Retina (tissue), 1 donor: ENCODE measurements around the gene OR13C2.
"Not testable (repeated sequence)": the region's sequence is repeated elsewhere in the genome, so short reads cannot be mapped to it uniquely, and the experiment has no call there.

Experiments used
- DNase-seq: peaks from one replicate; pipeline ENCODE4 v3.0.0-alpha.2; 2016

Gene OR13C2

GRCh38 chr9:104605527-104605926 lies at the start of gene OR13C2:
Gene OR13C2, minus strand, starts transcription at chr9:104605627. Its CDS starts 0 bp downstream, at chr9:104605627.
- not testable (repeated sequence) for DNase-seq

GRCh38 chr9:104635456-104635855 lies 30.0 kb upstream of the OR13C2 start:
- DNase-seq: no peak

- DNase-seq: no peak
These were observed 28.6 kb upstream of the OR13C2 start for GRCh38 chr9:104633976-104634520.

GRCh38 chr9:104625964-104626363 lies 20.5 kb upstream of the OR13C2 start:
- not testable (repeated sequence) for DNase-seq

GRCh38 chr9:104618104-104618503 lies 12.7 kb upstream of the OR13C2 start, which contains the start of gene OR13C9:
Gene OR13C9, minus strand, starts transcription at chr9:104618204. Its CDS starts 0 bp downstream, at chr9:104618204.
- no peak for DNase-seq

- DNase-seq: no peak
These were observed 12.0 kb upstream of the OR13C2 start for GRCh38 chr9:104617418-104617817.

GRCh38 chr9:104611213-104611612 lies 5.8 kb upstream of the OR13C2 start:
- DNase-seq: no peak

GRCh38 chr9:104608336-104608735 lies 2.9 kb upstream of the OR13C2 start:
- DNase-seq: no peak

- DNase-seq: peak; percentile 72
These were observed 725 bp upstream of the OR13C2 start for GRCh38 chr9:104606152-104606551.

GRCh38 chr9:104604801-104605200 lies 626 bp downstream of the OR13C2 start:
- DNase-seq: no peak

GRCh38 chr9:104599313-104599712 lies 6.1 kb downstream of the OR13C2 start, which contains the start of gene OR13C5:
Gene OR13C5, minus strand, starts transcription at chr9:104599413. Its CDS starts 0 bp downstream, at chr9:104599413.
- DNase-seq: not testable (repeated sequence)

GRCh38 chr9:104598749-104599148 lies 6.7 kb downstream of the OR13C2 start:
- not testable (repeated sequence) for DNase-seq

GRCh38 chr9:104589626-104590025 lies 15.8 kb downstream of the OR13C2 start:
- DNase-seq: no peak

- no peak for DNase-seq
These were observed 18.8 kb downstream of the OR13C2 start for GRCh38 chr9:104586496-104587180.

- no peak for DNase-seq
These were observed 24.9 kb downstream of the OR13C2 start for GRCh38 chr9:104580562-104580961.

GRCh38 chr9:104577263-104577662 lies 28.2 kb downstream of the OR13C2 start:
- no peak for DNase-seq

GRCh38 chr9:104575456-104575855 lies 30.0 kb downstream of the OR13C2 start:
- no peak for DNase-seq

- DNase-seq: no peak
These were observed 32.8 kb downstream of the OR13C2 start for GRCh38 chr9:104572612-104573011.

GRCh38 chr9:104568868-104569267 lies 36.6 kb downstream of the OR13C2 start, which contains the start of gene OR13C8:
Gene OR13C8, plus strand, starts transcription at chr9:104569168. Its CDS starts 0 bp downstream, at chr9:104569168.
- DNase-seq: no peak

GRCh38 chr9:104564358-104564757 lies 41.1 kb downstream of the OR13C2 start:
- DNase-seq: no peak

GRCh38 chr9:104556830-104557634 lies 48.4 kb downstream of the OR13C2 start:
- DNase-seq: no peak

- no peak for DNase-seq
These were observed 49.9 kb downstream of the OR13C2 start for GRCh38 chr9:104555521-104555920.
